Astrocyte of the cerebellum (primary cell): ENCODE results near the gene EEF2KMT.
A peak's percentile ranks its signal among the peaks of the same experiment; 100 is the strongest.

Experiments used
- DNase-seq: peaks from one replicate; pipeline ENCODE4 v3.0.0-alpha.2; 2011; ENCODE audit warnings: low read depth
- H3K4me3 ChIP-seq: 2 replicates; pipeline ENCODE4 v1.5.1; 2011; ENCODE audit warnings: mild to moderate bottlenecking, low read depth, low read length, moderate library complexity
- CTCF ChIP-seq: IDR thresholded peaks from 2 replicates; pipeline ENCODE4 v1.5.1; 2012; ENCODE audit warnings: low read length, low read depth, moderate library complexity, mild to moderate bottlenecking; ENCODE audit errors: missing control alignments
- in situ Hi-C: cut with HindIII; loops from 2 replicates; pipeline ENCODE4 v1.10.0; 2017; ENCODE audit warnings: low sequenced_read_pairs

Gene EEF2KMT

GRCh38 chr16:5062790-5063765 is 34.5 kb downstream of the EEF2KMT start:
- no peak for DNase-seq
- H3K4me3 ChIP-seq: no peak overlapping the region
- no peak for TF ChIP-seq CTCF
- in situ Hi-C loops: no loop called here

GRCh38 chr16:5062051-5062450 is 35.5 kb downstream of the EEF2KMT start:
- no peak overlapping the region for H3K4me3 ChIP-seq
- in situ Hi-C loops: no loop called here
- no peak for TF ChIP-seq CTCF
- no peak for DNase-seq

GRCh38 chr16:5060073-5060641 is 37.4 kb downstream of the EEF2KMT start:
- no peak for DNase-seq
- in situ Hi-C loops: no loop called here
- no peak overlapping the region for H3K4me3 ChIP-seq
- no peak for TF ChIP-seq CTCF

- H3K4me3 ChIP-seq: no peak overlapping the region
- no peak for DNase-seq
- in situ Hi-C loops: no loop called here
- TF ChIP-seq CTCF: no peak
These were observed 38.1 kb downstream of the EEF2KMT start for GRCh38 chr16:5059386-5060072.

GRCh38 chr16:5058476-5058875 is 39.1 kb downstream of the EEF2KMT start:
- peak; percentile 27 for TF ChIP-seq CTCF
- no peak overlapping the region for H3K4me3 ChIP-seq
- no peak for DNase-seq
- in situ Hi-C loops: no loop called here

GRCh38 chr16:5056352-5056751 is 41.2 kb downstream of the EEF2KMT start:
- no peak overlapping the region for H3K4me3 ChIP-seq
- in situ Hi-C loops: no loop called here
- no peak for DNase-seq
- peak; percentile 42 for TF ChIP-seq CTCF
